ENCODE measurements around the gene FBN2. TPM values are rescaled to one million over a fixed set of nuclear protein-coding genes. Genes with fewer than 3 reads are reported as not detected.

FBN2 gene
- total and polyA plus RNA-seq, 2 of the 4 experiments (the other 2 are of a cell fraction): 26.7 to 69.0 TPM

GRCh38 chr5:128422612-128423011 is 115.4 kb downstream of the FBN2 start:
- no peak overlapping the region for H4K8ac ChIP-seq (ENCODE audit: low read depth in 2 of 2, low read length in 2 of 2)
- TF ChIP-seq ELK1 (IDR thresholded peaks at IDR 0.05; ENCODE audit: borderline replicate concordance, low read depth, low read length) (no peak), MAZ (IDR thresholded peaks at IDR 0.05; ENCODE audit: borderline replicate concordance, low read depth, low read length) (no peak), RAD21 (IDR thresholded peaks at IDR 0.05; ENCODE audit: low read length) (no peak), NFE2L2 (IDR thresholded peaks at IDR 0.05; ENCODE audit: low read depth, low read length) (no peak), SMC3 (IDR thresholded peaks at IDR 0.05; ENCODE audit: low read depth, low read length) (no peak), POLR2A (IDR thresholded peaks at IDR 0.05; ENCODE audit: low read depth, low read length) (no peak), CHD1 (IDR thresholded peaks at IDR 0.05; ENCODE audit: low read depth, low read length) (no peak), USF2 (IDR thresholded peaks at IDR 0.05; ENCODE audit: low read depth, low read length) (no peak), CEBPB (IDR thresholded peaks at IDR 0.05; ENCODE audit: low read depth, low read length) (no peak), BHLHE40 (IDR thresholded peaks at IDR 0.05; ENCODE audit: low read depth, low read length) (no peak), RFX5 (IDR thresholded peaks at IDR 0.05; ENCODE audit: low read depth, low read length) (no peak), MAFK (IDR thresholded peaks at IDR 0.05; ENCODE audit: low read depth, low read length) (no peak), MXI1 (IDR thresholded peaks at IDR 0.05; ENCODE audit: borderline replicate concordance, low read depth, low read length) (no peak)
- CTCF ChIA-PET: no interaction called here

More at GRCh38 chr5:128422612-128423011, 115.4 kb downstream of the FBN2 start:
- POLR2A ChIA-PET (ENCODE audit: unreplicated experiment): no interaction called here
- Histone ChIP-seq H2AFZ (replicated peaks; ENCODE audit: low read length, poor library complexity) (no peak overlapping the region), H3K4me1 (ENCODE audit: control insufficient read depth, insufficient read depth, low read length) (peaks cover 3% of the 10 kb centered on the region), H4K91ac (ENCODE audit: insufficient read depth, low read depth, low read length) (no peak overlapping the region), H2BK20ac (ENCODE audit: low read depth, low read length) (no peak overlapping the region), H3K23ac (ENCODE audit: low read depth, low read length) (no peak overlapping the region), H4K20me1 (ENCODE audit: insufficient read depth, low read length) (peaks cover 3% of the 10 kb centered on the region; the same call in 1 of the 2 replicates), H3K56ac (ENCODE audit: extremely low read depth, insufficient read depth, low read length) (no peak overlapping the region), H4K5ac (ENCODE audit: low read depth, low read length) (no peak overlapping the region), H2AK9ac (replicated peaks; ENCODE audit: low read depth, low read length, poor library complexity) (no peak overlapping the region), H3K79me1 (ENCODE audit: low read depth in 1 of 2, low read length in 2 of 2) (peaks cover 0 to 4% of the 10 kb centered on the region in 2 experiments; a peak in 1 of 4 replicates), H3K9ac (ENCODE audit: low read depth, low read length) (no peak overlapping the region), H2AK5ac (ENCODE audit: low read depth, low read length) (no peak overlapping the region), H3K4me3 (ENCODE audit: insufficient read depth, low read depth, low read length) (no peak overlapping the region), H3K14ac (replicated peaks; ENCODE audit: low read depth, low read length) (no peak overlapping the region), H2BK5ac (ENCODE audit: low read depth, low read length, poor library complexity, severe bottlenecking) (no peak overlapping the region), H3K4me2 (ENCODE audit: low read depth, low read length) (no peak overlapping the region), H3K18ac (ENCODE audit: low read depth, low read length) (no peak overlapping the region), H2BK120ac (ENCODE audit: low read depth, low read length) (no peak overlapping the region), H3K9me3 (ENCODE audit: control insufficient read depth, insufficient read depth, low read length) (no peaks in the 10 kb centered on the region), H3K27me3 (ENCODE audit: control insufficient read depth, insufficient read depth, low read length) (no peaks in the 10 kb centered on the region), H3K4ac (ENCODE audit: low read depth, low read length) (no peak overlapping the region), H3K27ac (ENCODE audit: insufficient read depth, low read length) (no peak overlapping the region), H3K9me1 (ENCODE audit: insufficient read depth, low read length) (peaks cover 3% of the 10 kb centered on the region; the same call in 1 of the 2 replicates), H2BK15ac (ENCODE audit: low read depth, low read length) (no peak overlapping the region), H3K36me3 (ENCODE audit: control insufficient read depth, insufficient read depth, low read length) (peaks cover 2% of the 10 kb centered on the region)
- BruUV-seq (replicated peaks): no TSS peak
- no peak for DNase-seq
- ATAC-seq (ENCODE audit: low read depth): no peak
- intact Hi-C loops (cut with micrococcal nuclease) (no loop called here), in situ Hi-C loops (cut with MboI; ENCODE audit: low sequenced_read_pairs) (no loop called here), dilution Hi-C loops (cut with HindIII; ENCODE audit: low sequenced_read_pairs, unreplicated experiment) (no loop called here)
